SK-MEL-5 (cell line): ENCODE data around the gene KHSRP. TPM values are rescaled to one million over a fixed set of nuclear protein-coding genes. Genes with fewer than 3 reads are reported as not detected.

Source experiments
- DNase-seq: peaks from one replicate; pipeline ENCODE4 v3.0.0-alpha.2; 2016; ENCODE audit warnings: low read depth, low spot score
- in situ Hi-C: cut with HindIII; loops from 2 replicates; pipeline ENCODE4 v1.10.0; 2016; ENCODE audit warnings: low sequenced_read_pairs, high pct_unique_total_duplicates, low pct_unique_long_range_greater_than_20kb
- total RNA-seq: library from RNA; depleted of rRNA; stranded (reverse); fragments of >200 nt; shearing (Covaris generic); gene quantifications from 2 replicates; pipeline ENCODE4 v1.2.3, GENCODE V29; 2014

Gene KHSRP
- total RNA-seq, 1 experiment from 2014 or later, result 73.9 TPM

GRCh38 chr19:6425732-6426620 is 1.4 kb upstream of the KHSRP start:
- DNase-seq, result peak; percentile 33
- in situ Hi-C loops, result no loop called here

- in situ Hi-C loops, result no loop called here
- DNase-seq, result peak; percentile 99
These were observed 524 bp upstream of the KHSRP start for GRCh38 chr19:6424939-6425731.

DNA sequence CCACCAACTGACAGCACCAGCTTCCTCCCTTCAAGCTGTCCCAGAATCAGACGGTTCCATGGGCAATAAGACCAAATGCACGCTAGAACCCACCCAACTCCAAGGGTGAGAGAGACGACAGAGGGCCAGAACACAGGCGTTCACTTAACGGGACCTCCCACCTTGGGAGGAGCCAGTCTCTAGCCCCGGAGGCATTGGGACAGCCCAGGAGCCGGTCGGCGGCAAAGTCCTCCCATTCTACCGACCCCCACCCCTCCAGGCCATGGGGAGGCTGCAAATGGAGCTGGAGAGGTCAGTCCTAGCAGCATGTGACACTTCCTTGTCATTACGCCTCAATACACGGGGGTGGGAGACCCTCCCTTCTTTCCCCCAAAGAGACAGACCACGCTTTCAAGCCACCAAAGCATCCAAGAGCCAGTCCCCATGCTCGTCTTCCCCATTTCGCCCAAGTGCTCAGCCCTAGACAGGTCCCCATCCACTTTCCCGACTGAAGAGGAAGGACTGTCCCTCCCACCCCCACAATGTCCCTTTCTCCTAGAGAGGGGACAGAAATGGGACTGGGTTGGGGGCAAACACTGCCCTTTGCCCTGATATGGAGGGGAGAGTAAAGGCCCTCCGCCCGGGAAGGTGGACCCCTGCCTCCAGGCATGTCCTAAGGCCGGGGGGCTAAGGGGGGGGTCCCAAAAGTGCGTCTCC is 964 bp downstream of the KHSRP start:
- in situ Hi-C loops, result no loop called here
- DNase-seq, result peak; percentile 62

GRCh38 chr19:6421075-6422014 is 3.3 kb downstream of the KHSRP start:
- in situ Hi-C loops, result no loop called here
- DNase-seq, result no peak

GRCh38 chr19:6418562-6418932 is 6.1 kb downstream of the KHSRP start:
- DNase-seq, result no peak
- in situ Hi-C loops, result no loop called here

- in situ Hi-C loops, result no loop called here
- peak; percentile 45 for DNase-seq
These were observed 6.7 kb downstream of the KHSRP start for GRCh38 chr19:6417713-6418561.

DNA sequence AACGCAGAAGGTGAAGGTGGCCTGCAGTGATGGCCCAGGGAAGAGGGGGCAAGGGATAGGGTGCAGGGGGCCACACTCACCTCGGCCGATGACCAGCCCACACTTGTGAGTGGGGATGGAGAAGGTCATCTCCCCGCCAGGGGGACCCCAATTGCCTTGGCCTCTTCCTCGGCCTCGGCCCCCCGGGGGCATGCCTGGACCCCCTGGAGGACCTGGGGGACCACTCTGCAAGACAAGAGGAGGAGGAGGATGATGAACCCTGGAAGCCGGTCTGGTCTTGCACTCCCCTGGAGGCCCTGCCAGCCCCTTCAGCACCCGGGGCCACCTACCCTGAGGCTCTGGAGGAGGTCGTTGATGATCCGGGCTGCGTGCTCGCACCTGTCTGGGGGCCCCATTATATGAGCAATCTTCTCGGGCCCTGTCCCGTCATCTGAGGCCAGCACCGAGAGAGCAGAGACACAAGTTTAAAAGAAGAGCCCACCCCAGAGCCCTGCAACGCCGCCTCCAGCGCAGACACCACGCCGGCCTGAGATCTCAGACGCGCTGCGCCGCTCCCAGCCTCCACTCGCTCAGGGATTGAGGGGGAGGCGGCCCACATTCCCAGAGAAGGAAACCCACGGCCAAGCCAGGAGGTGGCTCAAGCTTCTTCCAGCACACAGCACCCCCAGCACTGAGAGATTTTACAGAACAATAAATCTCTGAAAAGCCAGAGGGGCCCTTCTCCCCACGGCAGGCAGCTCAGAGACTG is 7.8 kb downstream of the KHSRP start:
- in situ Hi-C loops, result no loop called here
- no peak for DNase-seq

- in situ Hi-C loops, result no loop called here
- no peak for DNase-seq
These were observed 8.9 kb downstream of the KHSRP start for GRCh38 chr19:6415591-6416190.

GRCh38 chr19:6414793-6415590 is 9.6 kb downstream of the KHSRP start:
- no peak for DNase-seq
- in situ Hi-C loops, result no loop called here

DNA sequence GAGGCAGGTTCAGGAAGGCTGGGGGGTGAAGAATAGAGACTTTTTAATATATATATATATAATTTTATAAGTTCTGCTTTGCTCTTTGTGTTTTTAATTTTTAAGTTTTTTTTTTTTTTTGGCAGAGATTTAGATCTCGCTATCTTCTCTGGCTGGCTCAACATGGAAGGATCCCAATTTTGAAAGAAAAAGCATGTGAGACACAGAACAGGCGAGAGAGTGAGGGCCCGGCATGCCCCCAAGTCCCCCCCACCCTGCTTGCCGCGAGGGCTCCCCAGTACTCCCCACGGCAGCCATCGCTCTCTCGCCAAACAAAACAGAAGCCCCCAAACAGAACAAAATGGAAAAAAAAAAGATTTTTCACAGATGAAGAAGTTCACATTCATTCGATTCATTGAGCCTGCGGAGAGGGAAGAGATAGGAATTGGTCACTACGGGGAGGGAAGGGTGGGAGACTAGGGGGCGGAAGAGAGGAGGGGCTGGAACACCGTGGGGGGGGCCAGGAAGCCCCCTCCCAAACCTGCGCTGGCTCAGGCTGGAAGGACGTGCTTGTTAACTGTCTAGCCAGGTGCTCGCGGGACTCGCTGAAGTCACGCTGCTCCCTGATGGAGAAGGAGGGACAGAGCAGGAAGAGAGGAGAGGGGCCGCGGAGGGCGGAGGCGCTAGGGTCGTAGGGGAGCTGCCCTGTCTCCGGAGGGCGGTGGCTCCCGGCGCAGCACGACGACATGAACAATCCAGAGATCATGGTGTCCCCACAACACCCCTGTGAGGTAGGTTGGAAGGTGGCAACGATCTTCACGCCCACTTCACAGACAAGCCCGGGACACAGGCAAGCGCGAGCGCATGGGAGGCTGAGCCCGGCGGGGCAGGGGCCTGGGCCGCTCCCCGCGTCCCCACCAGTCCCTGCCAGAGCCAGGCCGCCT is 10.6 kb downstream of the KHSRP start:
- in situ Hi-C loops, result no loop called here

DNA sequence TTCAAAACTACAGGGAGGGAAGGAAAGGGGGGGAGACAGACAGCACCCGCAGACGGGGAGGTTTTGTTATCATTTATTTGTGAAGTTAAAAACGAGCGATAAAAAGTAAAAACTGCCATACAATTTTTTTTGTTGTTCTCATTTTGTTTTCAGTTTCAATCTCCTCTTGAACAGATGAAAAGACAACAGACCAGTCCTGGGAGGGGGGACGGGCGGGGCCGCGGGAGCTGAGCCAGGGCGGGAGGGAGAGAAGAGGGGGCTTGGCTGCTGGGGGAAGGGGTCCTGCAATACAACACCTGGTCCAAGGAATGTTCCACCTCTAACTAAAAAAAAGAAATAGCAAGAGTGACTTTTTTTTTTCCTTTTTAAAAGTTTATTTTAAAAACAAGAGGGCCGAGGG is 11.3 kb downstream of the KHSRP start:
- no peak for DNase-seq
- in situ Hi-C loops, result no loop called here

More for the DNA sequence above, 10.6 kb downstream of the KHSRP start:
- no peak for DNase-seq

DNA sequence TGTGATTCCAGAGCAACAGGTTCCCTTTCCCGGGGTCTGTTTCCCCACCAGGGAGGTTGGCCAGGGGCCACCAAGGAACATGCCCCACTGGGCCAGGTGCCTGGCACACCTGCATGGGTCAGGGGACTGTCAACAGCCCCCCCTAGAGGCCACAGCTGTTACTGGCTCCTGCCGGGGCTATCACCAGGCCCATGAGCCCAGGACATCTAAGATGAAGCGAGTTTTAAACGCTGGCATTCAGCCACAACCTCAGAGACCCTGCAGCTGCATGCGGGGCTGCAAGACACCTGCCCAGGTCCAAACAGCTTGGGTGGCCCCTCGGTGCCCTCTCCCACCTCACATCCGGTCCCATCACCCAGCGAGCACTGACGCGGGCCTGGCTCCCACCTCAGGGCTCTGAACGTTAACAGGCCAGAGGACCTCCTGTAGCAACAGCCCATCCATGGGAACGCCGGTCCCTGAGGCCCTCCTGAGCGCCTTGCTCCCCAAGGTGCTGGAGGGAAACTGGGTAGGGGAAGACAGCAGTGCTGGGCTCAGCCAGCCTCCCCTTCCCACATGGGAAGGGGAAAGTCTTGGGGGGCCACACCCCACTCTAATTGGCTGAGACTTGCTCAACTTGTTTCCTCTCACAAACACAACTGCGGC is 12.0 kb downstream of the KHSRP start:
- peak; percentile 37 for DNase-seq
- in situ Hi-C loops, result no loop called here

DNA sequence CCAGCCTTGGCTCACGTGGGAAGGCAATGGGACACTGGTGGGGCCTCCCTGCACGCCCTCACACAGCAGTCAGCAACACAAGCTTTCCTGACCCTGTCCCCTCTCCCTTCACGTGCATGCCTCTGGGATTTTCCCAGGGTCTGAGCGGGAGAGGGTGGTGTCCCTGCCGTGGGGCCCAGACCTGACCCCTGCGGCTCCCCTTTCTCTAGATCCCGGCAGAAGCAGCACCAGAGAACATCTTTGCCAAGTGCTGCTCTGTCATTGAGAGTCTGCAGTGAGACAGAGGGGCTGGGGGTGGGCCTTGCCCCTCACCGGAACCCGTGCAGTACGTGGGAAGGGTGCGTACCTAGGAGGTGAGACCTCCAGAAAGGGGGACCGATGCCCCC is 12.6 kb downstream of the KHSRP start:
- no peak for DNase-seq
- in situ Hi-C loops, result no loop called here
